Skin epidermis (tissue), 12 donors: Measurements from ENCODE around the gene RABIF.

Experiments
- H3K27ac ChIP-seq, 21 experiments: fragments of 200-600 bp; sonication (generic) in 11 of 21; one replicate each; pipeline ENCODE4 v1.5.0; 2020; ENCODE audit warnings: mild to moderate bottlenecking in 3 of 21, inconsistent platforms in 2 of 21, moderate library complexity in 2 of 21
- H3K4me3 ChIP-seq, 7 experiments: fragments of 200-600 bp; sonication (generic) in 2 of 7; one replicate each; pipeline ENCODE4 v1.5.0; 2020; ENCODE audit warnings: inconsistent platforms in 2 of 7, mild to moderate bottlenecking in 2 of 7, moderate library complexity in 1 of 7

The RABIF gene

GRCh38 chr1:202880062-202880461 lies 8.9 kb downstream of the RABIF start:
- Histone ChIP-seq H3K27ac (no peak overlapping the region), H3K4me3 (no peak overlapping the region)

- Histone ChIP-seq H3K27ac (no peak overlapping the region), H3K4me3 (no peak overlapping the region)
Observed at GRCh38 chr1:202879128-202879527, 9.8 kb downstream of the RABIF start.

DNA sequence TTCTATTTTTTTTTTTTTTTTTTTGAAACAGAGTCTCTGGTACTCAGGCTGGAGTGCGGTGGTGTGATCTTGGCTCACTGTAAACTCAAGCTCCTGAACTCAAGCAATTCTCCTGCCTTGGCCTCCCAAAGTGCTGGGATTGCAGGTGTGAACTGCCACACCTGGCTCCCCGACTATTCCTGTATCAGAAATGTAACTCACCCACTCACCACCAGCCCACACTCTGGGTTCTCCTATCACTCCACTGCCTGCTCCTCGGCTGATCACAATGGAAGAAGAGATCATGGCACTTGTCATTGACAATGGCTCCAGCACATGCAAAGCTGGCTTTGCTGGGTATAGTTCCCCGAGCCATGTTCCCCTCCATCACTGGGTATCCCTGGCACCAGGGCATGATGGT lies 15.9 kb downstream of the RABIF start:
- Histone ChIP-seq H3K27ac (no peak overlapping the region), H3K4me3 (no peak overlapping the region)

- Histone ChIP-seq H3K27ac (no peak overlapping the region), H3K4me3 (no peak overlapping the region)
Observed at GRCh38 chr1:202871367-202871766, 17.6 kb downstream of the RABIF start.

- Histone ChIP-seq H3K4me3 (no peak overlapping the region), H3K27ac (no peak overlapping the region)
Observed at GRCh38 chr1:202862679-202863560, 26.0 kb downstream of the RABIF start.

GRCh38 chr1:202861420-202862132 lies 27.4 kb downstream of the RABIF start:
- peak overlapping the region in 7 of 21 experiments; percentile 1 to 25 (median 13) for H3K27ac ChIP-seq
- H3K4me3 ChIP-seq = peak overlapping the region; percentile 49 to 62 (median 52)

DNA sequence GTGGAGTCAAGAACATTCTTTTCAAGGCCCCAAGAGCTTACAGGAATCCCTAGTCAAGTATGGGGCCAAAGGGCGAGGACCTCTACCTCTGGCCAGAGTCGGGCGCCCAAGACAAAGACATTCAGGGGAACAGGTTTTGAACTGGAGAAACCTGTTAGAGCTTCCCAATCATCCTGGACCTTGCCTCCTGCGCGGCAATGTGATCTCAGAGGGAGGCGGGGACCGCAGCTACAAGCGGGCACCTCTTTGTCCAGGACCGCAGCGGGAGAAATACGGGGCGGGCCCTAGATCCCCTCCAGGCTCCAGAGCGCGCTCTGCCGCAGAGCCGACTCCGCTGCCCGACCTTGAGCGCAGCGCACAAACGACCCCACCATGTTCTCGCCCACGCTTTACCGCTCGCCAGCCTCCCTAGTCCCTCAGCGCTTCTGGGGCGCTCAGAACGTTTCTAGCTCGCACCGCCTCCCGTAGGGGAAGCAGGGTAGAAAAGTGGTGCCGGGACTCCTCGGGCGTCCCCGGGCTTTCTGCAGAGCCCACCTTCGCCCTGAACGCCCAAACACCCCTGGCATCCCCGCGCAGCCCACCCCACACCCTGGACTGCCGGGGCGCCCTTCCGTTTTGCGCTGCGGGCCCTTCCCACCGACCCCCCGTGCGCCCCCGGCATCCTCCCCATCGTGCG lies 28.1 kb downstream of the RABIF start:
- H3K27ac ChIP-seq = peak overlapping the region in 7 of 21 experiments; percentile 1 to 25 (median 13)
- peak overlapping the region; percentile 49 to 62 (median 52) for H3K4me3 ChIP-seq

DNA sequence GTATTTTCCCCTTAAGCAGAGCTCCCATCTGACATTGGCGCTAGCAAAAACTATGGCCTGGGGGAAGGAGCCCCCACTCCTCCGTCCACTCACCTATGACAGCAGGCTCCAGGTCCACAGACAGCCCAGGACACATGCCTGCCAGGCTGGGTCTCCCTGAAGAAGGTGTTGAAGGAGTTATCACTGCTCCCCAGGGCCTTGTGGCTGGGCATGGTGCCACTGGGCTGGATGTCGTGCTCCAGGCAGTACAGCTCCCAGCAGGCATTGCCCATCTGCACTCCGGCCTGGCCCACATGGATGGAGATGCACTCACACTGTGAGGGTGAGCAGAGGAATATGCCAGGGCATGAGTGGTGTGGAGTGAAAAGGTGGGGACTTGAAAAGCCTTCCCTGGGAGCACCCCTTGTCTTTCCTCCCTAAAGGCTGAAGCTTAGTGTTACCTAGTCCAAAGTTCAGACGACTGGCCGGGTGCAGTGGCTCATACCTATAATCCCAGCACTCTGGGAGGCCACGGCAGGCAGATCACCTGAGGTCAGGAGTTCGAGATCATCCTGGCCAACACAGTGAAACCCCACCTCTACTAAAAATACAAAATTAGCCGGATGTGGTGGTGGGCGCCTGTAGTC lies 30.0 kb downstream of the RABIF start:
- peak overlapping the region in 4 of 21 experiments; percentile 7 to 60 (median 26) for H3K27ac ChIP-seq
- H3K4me3 ChIP-seq = no peak overlapping the region

GRCh38 chr1:202858331-202858730 lies 30.6 kb downstream of the RABIF start:
- Histone ChIP-seq H3K27ac (peak overlapping the region in 3 of 21 experiments; percentile 7 to 29 (median 22)), H3K4me3 (no peak overlapping the region)

DNA sequence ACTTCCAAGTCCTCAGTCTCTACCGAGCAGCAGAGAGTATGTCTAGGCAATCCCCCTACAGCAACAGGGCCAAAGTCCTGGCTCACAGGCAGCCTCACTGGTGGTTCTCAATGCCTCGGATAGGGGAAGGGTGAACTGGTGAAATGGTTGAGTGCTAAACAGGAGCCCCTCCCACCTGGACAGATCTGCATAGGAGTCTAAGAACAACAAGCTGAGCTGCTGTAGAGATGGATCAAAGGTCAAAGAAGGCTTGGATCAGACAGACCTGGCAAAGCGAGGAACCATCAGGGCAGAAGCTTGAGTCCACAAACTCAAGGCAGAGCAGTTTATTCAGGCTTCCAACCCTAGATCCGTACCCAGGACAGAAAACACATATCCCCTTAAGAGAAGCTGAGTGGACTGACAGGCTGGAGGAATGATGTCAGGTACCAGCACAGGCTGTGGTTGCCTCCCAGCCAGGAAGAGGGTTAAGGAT lies 31.8 kb downstream of the RABIF start:
- H3K27ac ChIP-seq = no peak overlapping the region
- no peak overlapping the region for H3K4me3 ChIP-seq

DNA sequence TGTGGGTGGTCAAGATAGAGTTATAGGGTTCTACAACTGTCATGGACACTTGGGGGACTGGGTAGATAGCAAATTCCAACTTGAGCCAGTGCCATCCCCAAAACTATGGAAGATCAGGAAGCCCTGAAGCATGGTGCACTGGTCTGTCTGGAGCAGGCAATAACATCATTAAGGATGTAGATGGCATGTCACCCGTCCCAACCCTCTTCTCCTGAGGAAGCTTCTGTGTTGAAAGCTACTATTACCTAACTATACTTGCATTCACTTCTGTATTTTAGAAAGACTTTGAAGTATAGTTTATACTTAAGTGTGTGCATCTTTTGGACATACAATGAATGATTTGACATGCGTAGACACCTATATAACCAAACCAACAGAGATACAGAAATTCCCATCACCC lies 32.9 kb downstream of the RABIF start:
- no peak overlapping the region for H3K27ac ChIP-seq
- no peak overlapping the region for H3K4me3 ChIP-seq

DNA sequence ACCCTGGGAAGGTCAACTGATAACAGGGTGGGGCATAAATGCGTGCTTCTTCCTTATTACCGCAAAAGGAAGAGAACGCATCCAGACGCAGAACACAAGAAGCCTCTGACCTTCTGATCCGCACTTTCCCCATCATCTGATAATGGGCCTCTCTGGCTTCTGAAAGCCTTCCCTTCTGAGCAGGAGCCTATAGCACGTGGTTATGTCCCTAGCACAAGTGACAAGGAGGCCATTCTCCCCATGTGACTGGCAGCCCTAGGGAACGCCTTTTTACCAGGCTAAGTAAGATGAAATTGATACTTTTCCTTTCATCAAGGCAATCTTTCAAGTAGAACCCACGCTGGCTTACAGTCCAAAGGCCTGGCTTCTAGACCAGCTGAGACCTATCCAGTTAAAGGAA lies 34.2 kb downstream of the RABIF start:
- Histone ChIP-seq H3K27ac (no peak overlapping the region), H3K4me3 (no peak overlapping the region)

DNA sequence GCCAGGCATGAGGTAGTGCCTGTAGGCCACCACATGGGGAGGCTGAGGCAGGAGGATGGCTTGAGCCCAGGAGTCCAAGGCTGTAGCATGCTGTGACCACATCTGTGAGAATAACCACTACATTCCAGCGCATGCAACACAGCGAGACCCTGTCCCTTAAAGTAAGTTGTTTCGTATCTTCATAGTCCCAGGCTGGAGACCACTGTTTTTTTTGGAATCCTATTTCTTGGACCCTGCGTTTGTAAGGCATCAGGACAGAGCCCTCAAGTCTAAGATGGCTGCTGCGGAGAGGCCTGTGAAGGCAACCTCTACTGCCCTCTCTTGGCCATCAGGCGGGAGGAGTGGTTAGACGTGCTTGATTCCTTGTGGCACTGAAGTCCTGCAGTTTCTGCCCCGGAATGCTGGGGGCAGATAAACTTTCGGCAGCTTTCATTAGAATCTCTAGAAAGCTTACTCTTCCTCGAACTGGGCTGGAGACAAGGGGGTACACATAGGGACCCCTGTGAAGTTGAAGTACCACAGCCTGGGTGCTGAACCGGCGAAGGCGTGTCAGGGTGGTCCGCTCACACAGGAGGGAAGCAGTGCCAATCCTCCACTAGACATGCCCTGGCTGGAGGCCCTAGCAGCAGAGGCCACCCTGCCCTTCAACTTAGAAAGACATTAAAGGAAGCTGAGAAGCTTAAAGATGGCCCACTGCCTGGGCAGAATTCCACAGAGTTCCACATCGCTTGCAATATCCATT lies 36.6 kb downstream of the RABIF start:
- H3K27ac ChIP-seq = no peak overlapping the region
- no peak overlapping the region for H3K4me3 ChIP-seq

DNA sequence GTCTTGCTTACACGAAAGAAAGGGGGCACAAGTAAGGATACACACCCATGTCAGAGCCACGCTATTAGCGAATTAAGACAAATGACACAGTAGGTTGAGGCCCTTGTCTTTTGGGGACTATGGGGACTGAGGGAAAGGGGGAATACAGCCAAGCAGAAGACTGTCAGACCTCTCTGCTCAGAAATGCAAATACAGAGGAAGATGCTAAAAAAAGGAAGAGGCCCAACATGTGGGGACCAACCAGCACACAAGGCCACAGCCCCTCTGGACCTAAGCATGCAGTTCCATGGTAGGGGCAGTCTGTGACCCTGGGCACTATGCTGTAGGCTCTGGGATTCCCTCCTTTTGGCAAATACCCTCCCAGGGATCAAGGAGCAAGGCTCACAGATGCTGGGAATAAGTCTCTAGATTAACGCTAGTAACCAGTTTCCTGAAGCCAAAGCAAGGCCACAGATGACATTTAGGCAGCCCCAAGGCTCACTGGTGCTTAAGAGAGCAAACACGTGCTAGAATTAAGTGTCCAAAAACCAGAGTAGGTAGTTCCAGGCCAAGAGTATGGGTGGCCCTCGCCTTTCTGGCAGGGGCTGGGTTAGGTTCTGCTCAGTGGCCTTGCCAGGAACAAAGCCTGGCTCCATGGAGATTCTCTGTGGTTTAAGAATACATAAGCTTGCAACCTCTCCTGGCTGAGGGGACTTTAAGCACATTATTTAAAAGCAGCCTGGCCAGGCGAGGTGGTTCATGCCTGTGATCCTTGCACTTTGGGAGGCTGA lies 38.2 kb downstream of the RABIF start:
- Histone ChIP-seq H3K27ac (peak overlapping the region in 1 of 21 experiments; percentile 7), H3K4me3 (no peak overlapping the region)

DNA sequence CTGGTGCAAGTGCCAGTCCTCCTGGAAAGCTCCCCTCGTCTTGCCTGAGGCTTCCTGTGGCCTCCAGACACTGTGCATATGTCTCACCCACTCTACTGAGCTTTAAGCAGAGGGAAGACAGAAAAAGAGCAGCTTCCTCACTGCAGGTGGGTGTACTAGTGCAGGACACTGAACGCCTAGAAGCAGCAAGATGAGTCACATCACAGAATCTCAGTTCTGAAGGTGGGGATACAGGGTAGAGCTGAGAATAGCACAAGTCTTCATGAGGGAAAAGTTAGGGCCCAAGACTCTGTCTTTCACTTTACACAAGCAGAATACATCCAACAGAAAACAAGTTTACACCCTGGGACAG lies 40.8 kb downstream of the RABIF start:
- H3K27ac ChIP-seq = no peak overlapping the region
- H3K4me3 ChIP-seq = no peak overlapping the region

DNA sequence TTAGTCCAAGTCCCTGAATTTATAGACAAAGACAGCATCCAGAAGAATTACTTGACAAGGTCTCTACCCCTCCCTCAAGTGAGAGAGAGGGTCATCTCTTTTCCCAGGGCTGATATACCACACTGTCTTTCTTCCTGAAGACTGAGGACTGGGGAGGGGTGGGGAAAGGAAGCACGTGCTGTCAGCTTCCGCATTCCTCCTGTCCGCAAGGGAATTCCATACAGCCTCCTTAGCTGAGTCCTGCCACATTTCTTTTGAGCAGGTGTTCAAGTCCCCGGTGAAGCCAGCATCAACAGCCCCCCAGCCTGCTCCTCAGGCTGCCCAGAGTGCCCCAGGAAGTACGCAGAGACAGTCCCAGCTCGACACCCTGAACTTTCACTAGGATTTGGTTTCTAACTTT lies 44.0 kb downstream of the RABIF start:
- H3K27ac ChIP-seq = no peak overlapping the region
- no peak overlapping the region for H3K4me3 ChIP-seq

DNA sequence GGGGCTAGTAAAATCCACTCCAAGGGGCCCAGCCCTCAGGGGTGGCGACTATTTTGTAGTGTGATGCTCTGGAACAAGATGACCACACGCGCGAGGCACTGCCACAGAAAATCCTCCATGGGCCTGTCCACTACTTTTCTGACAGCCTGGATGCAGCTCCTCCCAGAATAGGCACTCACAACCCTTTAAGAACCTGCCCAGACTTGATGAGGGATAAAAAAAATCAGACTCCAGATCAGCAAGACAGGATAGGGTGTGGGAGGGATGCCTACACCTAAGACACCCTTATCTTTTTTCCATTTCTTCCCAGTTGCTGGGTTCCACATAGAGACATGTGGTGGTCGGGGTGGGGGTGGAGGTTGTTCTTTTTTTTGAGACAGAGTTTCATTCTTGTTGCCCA lies 44.7 kb downstream of the RABIF start:
- Histone ChIP-seq H3K27ac (peak overlapping the region in 2 of 21 experiments; percentile 17 to 47), H3K4me3 (no peak overlapping the region)

- Histone ChIP-seq H3K27ac (no peak overlapping the region), H3K4me3 (no peak overlapping the region)
Observed at GRCh38 chr1:202843081-202843480, 45.9 kb downstream of the RABIF start.
